HG03039 (cell line): ENCODE data around the gene PILRB.
A peak's percentile ranks its signal among the peaks of the same experiment; 100 is the strongest.
"Not testable (repeated sequence)": the region's sequence is repeated elsewhere in the genome, so short reads cannot be mapped to it uniquely, and the experiment has no call there.

Experiments
- ATAC-seq: cut with Tn5 transposase; IDR thresholded peaks from one replicate; pipeline ENCODE4 v1.9.1; 2021; ENCODE audit warnings: mild to moderate bottlenecking, moderate library complexity; ENCODE audit not compliant: unreplicated experiment

PILRB gene

DNA sequence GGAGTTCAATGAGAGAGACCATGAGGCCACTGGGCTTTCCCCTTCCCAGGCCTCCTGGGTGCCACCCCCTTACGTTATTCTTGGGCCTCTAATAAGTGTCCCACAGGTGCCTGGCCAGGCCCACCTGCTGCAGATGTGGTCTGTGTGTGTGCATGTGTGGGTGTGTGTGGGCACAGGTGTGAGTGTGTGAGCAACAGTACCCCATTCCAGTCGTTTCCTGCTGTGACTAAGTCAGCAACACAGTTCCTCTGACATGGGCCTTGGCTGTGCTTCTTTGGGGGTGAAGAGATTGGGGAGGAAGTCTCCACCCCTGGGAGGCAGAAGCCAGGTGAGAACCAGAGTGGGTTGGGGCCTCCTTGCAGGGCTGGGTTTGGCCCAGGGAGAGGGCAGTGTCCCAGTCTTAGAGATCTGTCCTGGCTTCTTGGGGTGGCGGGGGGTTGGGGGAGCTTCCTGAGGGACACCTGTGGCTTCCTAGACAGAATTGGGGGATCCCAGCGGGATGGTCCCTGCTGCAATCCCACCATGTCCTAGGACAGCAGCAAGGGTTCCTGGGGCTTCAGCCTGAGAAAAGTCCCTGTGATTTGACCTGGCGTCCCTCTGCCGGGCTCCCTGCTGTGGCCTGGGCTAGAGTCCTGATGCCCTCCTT, 4.1 kb upstream of the PILRB start:
- no peak for ATAC-seq

DNA sequence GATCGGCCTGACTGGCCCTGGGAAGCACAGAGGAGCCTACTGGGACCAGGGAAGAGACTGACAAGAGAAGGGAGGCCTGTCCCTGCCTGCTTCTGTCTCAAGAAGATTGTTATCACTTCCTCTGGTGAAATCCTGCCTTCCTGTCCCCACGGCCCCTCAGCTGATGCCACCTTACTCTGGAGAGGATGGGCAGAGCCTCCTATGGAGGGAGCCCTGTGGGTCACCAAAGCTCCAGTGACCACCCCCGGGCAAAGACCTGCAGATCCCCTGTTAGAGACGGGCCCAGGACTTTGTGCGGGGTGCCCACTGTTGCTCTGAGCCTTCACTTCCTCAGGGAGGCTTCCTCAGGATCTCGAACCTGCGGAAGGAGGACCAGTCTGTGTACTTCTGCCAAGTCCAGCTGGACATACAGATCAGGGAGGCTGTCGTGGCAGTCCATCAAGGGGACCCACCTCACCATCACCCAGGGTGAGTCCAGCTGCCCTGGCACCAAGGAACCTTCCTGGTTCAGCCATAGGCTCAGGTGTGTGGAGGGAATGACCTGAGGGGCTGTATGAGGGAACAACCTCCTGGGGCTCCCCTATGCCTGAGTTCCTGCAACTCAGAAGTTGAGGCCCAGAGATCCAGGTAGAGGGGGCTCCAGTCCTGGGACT, 1.4 kb upstream of the PILRB start:
- no peak for ATAC-seq

DNA sequence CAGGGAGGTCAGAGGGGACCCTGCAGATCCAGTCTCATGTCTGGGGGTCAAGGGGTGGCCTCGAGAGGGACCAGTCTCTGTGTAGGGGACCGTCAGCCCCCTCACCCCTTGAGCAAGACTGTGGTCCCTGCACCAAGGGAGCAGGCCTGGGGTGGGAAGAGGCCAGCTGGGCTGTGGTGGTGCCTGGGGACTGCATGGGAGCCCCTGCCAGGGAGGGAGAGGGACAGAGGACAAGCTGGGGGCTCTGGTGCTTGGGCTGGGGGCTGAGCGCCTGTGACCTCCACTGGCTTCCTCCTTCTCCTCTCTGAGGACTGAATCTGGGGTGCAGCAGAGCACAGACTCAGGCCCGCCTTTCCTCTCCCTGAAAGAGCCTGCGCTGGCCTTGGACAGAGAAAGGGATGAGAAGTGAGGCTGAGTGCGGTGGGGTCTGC, 771 bp upstream of the PILRB start:
- no peak for ATAC-seq

- ATAC-seq, result no peak
Observed at GRCh38 chr7:100358857-100359212, 918 bp downstream of the PILRB start.

DNA sequence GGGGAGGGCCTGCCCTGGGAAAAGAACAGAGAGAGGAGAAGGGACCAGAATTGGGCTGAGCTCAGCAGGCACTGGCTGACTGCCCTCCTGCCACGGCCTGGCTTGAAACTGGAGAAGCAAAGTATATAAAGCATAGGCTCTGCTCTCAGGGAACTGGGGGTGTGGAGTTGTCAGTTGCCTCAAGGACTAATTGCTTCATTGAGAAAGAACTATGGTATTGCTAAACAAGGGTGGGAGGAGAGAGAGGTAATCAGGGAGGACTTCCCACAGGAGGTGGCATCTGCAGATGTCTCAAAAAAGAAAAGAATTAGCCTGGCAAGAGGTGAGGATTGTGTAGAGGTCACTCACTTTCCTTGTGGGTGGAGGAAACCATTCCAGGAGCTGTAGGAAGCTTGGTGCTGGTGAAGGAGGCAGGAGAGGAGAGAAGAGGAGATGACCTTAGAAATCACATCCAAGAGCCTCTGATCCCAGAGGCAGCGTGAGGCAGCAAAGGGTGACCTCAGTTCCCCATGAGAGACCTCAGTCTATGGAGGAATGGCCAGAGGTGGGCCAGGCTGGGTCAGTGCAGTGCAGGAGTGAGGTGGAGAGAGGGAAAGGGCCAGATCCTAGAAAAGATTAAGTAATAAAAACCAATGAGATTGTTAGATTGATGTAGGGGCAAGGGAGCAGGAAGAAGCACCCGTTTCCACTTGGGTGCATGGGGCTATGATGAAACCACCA, 2.4 kb downstream of the PILRB start:
- no peak for ATAC-seq

- ATAC-seq, result no peak
Observed at GRCh38 chr7:100363098-100363497, 5.2 kb downstream of the PILRB start.

- ATAC-seq, result not testable (repeated sequence)
Observed at GRCh38 chr7:100363797-100364196, 5.9 kb downstream of the PILRB start.

DNA sequence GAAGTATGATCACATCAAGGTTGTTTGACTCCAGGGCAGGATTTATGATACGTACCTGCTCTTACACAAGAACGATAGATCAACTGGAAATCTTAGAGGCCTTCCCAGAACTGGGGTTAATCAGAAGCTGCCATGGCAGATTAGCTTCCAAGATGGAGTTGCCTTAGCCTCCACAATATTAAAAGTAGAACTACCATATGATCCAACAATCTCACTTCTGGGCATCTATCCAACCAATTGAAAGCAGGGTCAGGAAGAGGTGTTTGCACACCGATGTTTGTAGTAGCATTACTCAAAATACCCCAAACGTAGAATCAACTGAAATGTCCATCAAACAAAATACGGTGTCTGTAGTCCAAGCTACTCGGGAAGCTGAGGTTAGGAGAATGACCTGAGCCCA, 6.6 kb downstream of the PILRB start:
- ATAC-seq, result no peak

GRCh38 chr7:100365998-100366367, 8.1 kb downstream of the PILRB start:
- ATAC-seq, result not testable (repeated sequence)

DNA sequence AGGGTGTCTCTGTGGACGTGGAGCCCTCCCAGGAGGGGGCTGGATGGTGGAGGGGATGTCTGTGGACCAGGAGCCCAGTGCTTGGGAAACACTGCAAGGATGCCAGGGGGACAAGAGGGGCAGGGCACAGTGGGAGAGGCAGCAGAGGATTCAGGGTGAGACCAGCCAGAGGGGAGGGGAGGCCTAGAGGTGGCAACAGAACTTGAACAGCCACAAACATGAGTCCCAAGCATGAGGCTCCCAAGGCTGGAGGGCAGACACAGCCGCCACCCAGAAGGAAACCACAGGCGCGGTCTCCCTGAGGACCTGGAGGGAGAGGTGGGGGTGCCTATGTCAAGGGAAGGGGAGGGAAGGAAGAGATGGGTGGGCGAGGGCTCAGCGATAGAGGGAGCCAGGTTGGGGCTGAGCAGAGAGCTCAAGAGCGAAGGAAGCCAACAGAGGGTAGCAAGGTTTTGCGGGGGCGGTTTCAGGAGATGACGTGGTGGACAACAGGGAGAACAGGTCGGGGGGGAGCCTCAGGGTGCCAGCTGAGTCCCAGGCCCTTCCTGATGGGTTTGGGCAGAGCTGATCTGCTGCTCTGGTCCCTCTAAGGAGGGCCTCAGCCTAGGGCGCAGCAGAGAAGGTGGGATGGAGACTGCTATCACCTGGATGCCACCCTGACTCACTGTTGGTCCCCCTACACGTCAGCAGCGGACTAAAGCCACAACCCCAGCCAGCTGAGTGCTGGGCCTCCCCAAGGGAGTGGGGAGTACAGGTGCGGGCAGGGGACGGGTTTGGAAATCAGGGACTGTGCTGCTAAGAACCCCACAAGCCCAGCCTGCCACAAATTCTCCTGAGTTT, 8.7 kb downstream of the PILRB start:
- ATAC-seq, result no peak

DNA sequence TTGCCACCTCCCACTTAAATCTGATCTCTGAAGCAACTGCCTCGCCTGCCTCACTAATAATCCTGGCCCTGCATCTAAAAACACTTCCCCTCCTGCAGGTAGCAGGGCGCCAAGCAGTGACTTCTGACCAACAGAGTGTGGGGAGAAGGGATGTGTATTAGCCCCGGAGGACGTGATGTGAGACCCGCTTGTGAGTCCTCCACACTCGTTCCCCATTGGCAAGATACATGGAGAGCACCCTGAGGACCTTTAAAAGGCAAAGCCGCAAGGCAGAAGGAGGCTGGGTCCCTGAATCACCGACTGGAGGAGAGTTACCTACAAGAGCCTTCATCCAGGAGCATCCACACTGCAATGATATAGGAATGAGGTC, 9.3 kb downstream of the PILRB start:
- ATAC-seq, result no peak

DNA sequence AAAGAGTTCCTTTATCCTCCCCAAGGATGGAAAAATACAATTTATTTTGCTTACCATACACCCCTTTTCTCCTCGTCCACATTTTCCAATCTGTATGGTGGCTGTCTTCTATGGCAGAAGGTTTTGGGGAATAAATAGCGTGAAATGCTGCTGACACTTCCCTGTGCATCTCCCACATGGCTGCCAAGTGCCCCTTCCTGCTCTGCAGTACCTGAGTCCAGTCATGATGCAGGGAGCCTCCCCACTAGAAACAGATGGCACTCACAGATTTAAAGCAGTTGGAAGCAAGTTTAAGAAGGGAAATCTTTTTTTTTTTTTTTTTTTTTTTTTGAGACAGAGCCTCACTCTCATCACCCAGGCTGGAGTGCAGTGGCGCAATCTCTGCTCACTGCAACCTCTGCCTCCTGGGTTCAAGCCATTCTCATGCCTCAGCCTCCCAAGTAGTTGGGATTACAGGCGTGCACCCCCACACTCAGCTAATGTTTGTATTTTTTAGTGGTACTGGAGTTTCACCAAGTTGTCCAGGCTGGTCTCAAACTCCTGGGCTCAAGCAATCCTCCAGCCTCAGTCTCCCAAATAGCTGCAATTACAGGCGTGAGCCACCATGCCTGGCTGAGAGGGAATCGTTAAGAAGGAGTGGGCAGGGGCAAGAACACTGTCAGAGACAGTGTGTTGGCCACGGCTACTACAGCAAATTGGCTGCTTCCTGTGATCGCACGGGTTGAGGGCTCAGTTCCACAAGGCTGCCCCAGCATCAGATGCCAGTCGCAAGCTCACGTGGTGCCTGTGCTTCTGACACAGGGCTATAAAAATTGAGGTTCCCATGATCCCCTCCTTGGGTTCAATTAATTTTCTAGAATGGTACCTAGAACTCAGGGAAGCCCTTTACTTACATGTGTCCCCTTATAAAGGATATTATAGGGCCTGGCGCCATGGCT, 10.0 kb downstream of the PILRB start:
- no peak for ATAC-seq

- peak; percentile 46 for ATAC-seq
Observed at GRCh38 chr7:100369105-100369504, 11.2 kb downstream of the PILRB start.

DNA sequence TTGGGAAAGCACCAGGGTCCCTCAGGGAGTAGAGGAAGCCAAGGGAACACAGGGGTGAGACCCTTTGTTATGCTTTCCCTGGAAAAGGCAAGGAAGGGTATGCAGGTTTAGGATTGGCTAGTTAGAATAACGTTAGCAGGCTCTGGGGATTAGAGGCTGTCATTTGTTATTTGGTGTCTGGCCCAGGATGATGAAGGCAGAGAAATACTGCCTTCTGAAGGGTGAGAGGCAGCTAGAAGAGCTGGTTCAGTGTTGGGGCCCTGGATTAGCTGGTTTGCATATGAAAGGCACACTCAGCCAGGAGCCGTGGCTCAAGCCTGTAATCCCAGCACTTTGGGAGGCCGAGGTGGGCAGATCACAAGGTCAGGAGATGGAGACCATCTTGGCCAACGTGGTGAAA, 12.4 kb downstream of the PILRB start:
- no peak for ATAC-seq

GRCh38 chr7:100370746-100371145, 12.8 kb downstream of the PILRB start:
- no peak for ATAC-seq

- no peak for ATAC-seq
Observed at GRCh38 chr7:100371561-100372171, 13.7 kb downstream of the PILRB start.

- no peak for ATAC-seq
Observed at GRCh38 chr7:100372256-100372655, 14.3 kb downstream of the PILRB start.

DNA sequence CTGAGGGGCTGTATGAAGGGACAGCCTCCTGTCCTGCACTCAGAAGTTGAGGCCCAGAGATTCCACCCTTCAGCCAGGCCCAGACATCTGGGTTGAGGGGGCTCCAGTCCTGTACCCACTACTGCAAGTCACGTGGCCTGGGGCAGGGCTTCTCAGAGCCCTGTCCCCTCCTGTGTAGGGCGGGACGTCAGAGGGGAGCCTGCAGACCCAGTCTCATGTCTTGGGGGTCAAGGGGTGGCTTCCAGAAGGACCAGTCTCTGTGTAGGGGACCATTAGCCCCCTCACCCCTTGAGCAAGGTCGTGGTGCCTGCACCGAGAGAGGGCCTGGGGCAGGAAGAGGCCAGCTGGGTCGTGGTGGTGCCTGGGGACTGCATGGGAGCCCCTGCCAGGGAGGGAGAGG, 14.8 kb downstream of the PILRB start:
- ATAC-seq, result no peak

- no peak for ATAC-seq
Observed at GRCh38 chr7:100373261-100373831, 15.4 kb downstream of the PILRB start, which contains the start of gene PILRA. TSS of gene PILRA (plus strand) at chr7:100373487. CDS start at chr7:100373657, 170 bp downstream.
